Sigmoid colon (tissue), 4 donors: ENCODE data around the gene FFAR1.
"Not testable (repeated sequence)": the region's sequence is repeated elsewhere in the genome, so short reads cannot be mapped to it uniquely, and the experiment has no call there.

Experiments
- EP300 ChIP-seq, 4 donors: sonication (generic); formaldehyde crosslinking; IDR thresholded peaks; one replicate each; pipeline ENCODE4 v1.6.1; 2017; ENCODE audit warnings: antibody characterized with exemption in 4 of 4
- POLR2AphosphoS5 ChIP-seq, 4 donors: sonication (generic); formaldehyde crosslinking; IDR thresholded peaks; one replicate each; pipeline ENCODE4 v1.6.1; 2017; ENCODE audit warnings: antibody characterized with exemption in 4 of 4
- TF ChIP-seq, protein P1 (sequence below), 4 experiments: fragments of 450-650 bp in 3 of 4; fragments of 200-600 bp in 1 of 4; IDR thresholded peaks; one replicate each; pipeline ENCODE4 v1.5.1; 2016 to 2019; ENCODE audit warnings: antibody characterized with exemption in 4 of 4, mild to moderate bottlenecking in 3 of 4, moderate library complexity in 2 of 4

DNA sequence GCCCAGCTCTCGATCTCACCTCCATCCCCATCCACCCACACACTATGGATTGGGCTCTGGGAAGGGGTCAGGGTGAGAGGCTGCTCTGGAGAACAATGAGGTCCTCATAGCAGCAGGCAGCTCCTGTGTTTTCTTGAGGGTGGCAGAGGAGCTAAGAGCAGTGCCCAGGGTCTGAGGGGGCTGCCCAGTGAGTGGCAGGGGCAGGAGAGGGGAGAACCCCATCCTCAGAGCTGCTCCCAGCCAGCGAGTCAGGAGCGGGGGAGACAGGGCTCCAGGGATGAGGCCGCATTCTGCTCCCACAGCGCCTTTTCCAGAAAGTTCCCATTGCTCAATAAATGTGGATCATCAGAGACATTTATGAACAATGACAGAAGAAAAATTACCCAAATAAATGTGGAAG, 12.4 kb downstream of the FFAR1 start:
- TF ChIP-seq, protein P1, sequence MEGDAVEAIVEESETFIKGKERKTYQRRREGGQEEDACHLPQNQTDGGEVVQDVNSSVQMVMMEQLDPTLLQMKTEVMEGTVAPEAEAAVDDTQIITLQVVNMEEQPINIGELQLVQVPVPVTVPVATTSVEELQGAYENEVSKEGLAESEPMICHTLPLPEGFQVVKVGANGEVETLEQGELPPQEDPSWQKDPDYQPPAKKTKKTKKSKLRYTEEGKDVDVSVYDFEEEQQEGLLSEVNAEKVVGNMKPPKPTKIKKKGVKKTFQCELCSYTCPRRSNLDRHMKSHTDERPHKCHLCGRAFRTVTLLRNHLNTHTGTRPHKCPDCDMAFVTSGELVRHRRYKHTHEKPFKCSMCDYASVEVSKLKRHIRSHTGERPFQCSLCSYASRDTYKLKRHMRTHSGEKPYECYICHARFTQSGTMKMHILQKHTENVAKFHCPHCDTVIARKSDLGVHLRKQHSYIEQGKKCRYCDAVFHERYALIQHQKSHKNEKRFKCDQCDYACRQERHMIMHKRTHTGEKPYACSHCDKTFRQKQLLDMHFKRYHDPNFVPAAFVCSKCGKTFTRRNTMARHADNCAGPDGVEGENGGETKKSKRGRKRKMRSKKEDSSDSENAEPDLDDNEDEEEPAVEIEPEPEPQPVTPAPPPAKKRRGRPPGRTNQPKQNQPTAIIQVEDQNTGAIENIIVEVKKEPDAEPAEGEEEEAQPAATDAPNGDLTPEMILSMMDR (IDR thresholded peaks at IDR 0.05), result not testable (repeated sequence)
- not testable (repeated sequence) for TF ChIP-seq EP300, POLR2AphosphoS5 (IDR thresholded peaks at IDR 0.05)
